ENCODE results near the gene KAZN.

Gene KAZN

DNA sequence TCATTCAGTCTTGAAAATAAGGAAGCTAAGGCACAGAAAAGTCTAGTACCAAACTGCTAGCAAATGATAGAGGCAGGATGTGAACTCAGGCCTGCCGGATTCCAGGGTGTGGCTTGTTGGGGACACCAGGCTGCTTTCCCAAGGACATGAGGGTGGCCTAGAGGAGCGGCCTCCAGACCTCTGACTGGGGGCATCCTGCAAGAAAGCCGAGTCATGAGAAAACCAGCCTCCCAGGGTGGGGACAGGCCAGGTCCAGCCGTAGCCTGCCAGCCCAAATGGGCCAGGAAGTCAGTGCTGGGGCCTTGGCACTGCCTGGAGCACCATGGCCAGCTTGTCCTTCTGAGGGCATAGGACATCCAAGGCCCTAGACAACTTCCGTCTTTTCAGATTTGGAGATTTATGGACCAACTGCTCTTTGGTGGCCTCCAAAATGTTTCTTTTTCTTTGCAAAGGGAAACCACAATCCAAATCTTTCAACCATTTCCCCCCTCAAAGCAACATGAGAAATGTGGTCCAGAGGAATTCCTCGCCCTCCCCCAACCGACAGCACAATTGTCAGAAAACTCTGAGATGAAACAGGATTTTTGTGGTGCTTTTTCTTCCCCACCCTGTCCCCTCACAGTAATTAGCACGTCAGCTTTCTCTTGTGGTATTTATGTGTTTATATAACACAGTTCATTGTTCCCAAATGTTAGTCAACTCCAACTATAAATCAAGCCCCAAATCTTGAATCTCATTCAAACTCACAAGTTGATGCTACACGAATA lies 212.3 kb downstream of the KAZN start:
- Mint-ChIP-seq H3K36me3 (ENCODE audit: low read depth) (no peaks in the 10 kb centered on the region), H3K4me3 (no peak overlapping the region), H3K27me3 (peaks cover 5% of the 10 kb centered on the region), H3K27ac (no peak overlapping the region), H3K9me3 (peaks cover 27% of the 10 kb centered on the region), H3K4me1 (ENCODE audit: low read depth) (no peaks in the 10 kb centered on the region)
- intact Hi-C loops (cut with micrococcal nuclease), result no loop called here

DNA sequence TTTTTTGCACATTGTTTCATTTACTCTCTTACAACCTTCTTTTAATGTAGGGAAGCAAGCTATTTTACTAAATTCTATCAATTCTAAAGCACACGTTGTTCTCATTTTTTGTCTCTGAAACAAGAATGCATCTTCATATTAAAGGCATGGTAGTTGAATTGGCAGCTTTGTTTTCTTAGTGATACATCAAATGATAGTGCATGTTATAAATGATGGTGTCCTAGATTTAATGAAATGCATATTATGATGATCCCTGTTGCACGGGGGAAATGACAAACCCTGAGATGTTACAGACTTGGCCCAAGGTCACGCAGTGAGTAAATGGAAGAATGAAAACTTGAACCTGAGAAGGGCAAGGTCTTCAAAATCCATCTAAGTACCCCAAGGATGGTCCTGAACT lies 213.1 kb downstream of the KAZN start:
- Mint-ChIP-seq H3K27ac (no peak overlapping the region), H3K27me3 (peaks cover 5% of the 10 kb centered on the region), H3K4me1 (ENCODE audit: low read depth) (no peaks in the 10 kb centered on the region), H3K9me3 (peaks cover 22% of the 10 kb centered on the region), H3K4me3 (no peak overlapping the region), H3K36me3 (ENCODE audit: low read depth) (no peaks in the 10 kb centered on the region)
- intact Hi-C loops (cut with micrococcal nuclease), result no loop called here

- intact Hi-C loops (cut with micrococcal nuclease), result no loop called here
- Mint-ChIP-seq H3K27ac (no peak overlapping the region), H3K4me1 (ENCODE audit: low read depth) (no peaks in the 10 kb centered on the region), H3K27me3 (peaks cover 5% of the 10 kb centered on the region), H3K4me3 (no peak overlapping the region), H3K36me3 (ENCODE audit: low read depth) (no peaks in the 10 kb centered on the region), H3K9me3 (peaks cover 16% of the 10 kb centered on the region)
Measured at GRCh38 chr1:14812189-14812588, 213.7 kb downstream of the KAZN start.

- H3K9me3 Mint-ChIP-seq, result no peaks in the 10 kb centered on the region
- H3K27ac Mint-ChIP-seq, result no peak overlapping the region
- peaks cover 5% of the 10 kb centered on the region for H3K27me3 Mint-ChIP-seq
- no peaks in the 10 kb centered on the region for H3K4me1 Mint-ChIP-seq (ENCODE audit: low read depth)
- no peak overlapping the region for H3K4me3 Mint-ChIP-seq
- intact Hi-C loops (cut with micrococcal nuclease), result no loop called here
- no peaks in the 10 kb centered on the region for H3K36me3 Mint-ChIP-seq (ENCODE audit: low read depth)
Measured at GRCh38 chr1:14815175-14815877, 216.8 kb downstream of the KAZN start.

DNA sequence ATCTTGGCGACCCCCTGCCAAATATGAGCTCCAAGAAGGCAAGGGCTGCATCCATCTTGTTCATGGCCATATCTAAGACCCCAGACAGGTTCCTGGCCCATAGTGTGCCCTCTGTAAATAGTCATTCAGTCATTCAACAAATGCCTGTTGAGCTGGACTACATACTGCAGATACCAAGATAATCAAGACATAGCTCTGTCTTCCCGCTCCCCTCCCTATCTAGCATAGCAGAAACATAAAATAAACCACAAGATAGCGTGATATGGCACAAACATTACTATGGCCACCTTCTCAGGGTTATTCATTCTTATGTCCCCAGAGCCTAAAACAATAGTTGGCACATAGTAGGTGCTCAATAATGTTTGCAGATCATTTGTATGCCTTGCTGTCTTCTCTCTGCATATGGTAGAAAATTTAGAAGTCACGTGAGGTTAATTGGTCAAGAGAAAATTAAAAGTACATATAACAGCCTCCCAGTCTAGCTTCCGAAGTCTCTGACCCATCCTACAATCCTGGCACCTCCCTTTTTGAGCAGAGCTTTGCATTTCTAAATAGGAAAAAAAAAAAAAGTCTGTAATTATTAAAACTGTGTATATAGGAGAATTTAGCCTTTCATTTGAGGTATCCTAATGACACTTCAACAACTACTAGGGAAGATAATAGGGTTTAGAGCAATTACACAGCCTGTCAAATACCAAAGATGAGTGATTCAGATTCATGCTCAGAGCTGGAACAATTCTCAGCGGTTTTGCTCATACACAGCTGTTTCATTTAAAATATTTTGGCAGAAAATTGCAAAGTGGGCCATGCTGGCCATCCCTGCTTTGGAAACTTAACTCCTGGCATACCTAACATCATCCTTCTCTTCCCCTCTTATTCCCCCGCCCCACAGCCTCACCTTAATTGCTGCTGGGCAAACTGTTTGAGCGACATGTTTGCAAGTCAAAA lies 219.0 kb downstream of the KAZN start:
- Mint-ChIP-seq H3K9me3 (no peaks in the 10 kb centered on the region), H3K27me3 (peaks cover 2% of the 10 kb centered on the region), H3K4me1 (ENCODE audit: low read depth) (no peaks in the 10 kb centered on the region), H3K4me3 (no peak overlapping the region), H3K27ac (no peak overlapping the region), H3K36me3 (ENCODE audit: low read depth) (no peaks in the 10 kb centered on the region)
- intact Hi-C loops (cut with micrococcal nuclease), result no loop called here

DNA sequence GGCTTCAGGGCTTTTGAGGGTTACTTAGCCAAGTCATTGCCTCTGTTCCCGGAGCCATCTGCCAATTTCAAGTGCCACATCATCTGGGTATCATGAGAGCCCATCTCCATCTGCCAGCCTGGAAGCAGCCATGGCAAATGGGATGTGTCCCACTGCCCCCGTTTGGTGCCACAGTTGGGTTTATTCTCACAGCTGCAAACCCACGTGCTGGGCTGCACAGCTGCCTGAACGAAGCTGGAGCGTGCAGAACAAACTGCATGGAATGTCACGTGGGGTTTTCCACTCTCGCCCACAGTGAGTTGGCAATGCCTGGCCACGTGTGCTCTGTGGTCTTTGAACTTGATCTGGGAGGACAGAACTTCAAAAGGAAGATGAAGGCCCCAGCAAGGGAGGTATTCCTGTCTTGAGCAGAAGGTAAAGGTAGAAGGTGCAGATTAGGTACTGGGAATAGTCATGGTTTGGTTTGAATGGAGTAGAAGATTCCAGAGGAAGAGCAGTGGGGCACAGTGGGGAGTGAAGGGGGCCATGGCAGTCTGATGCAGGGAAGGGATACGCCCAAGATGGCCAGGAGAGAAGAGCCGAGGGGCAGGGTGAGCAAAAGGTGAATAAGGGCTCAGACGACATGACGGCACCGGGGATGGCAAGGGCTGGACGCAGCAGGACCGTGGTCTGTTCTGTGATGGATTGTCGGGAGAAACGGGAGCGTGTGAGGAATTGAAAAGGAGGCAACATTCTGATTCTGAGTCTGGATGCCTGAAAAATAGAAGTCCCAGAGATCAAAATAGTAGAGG lies 222.0 kb downstream of the KAZN start:
- no peak overlapping the region for H3K27ac Mint-ChIP-seq
- intact Hi-C loops (cut with micrococcal nuclease), result no loop called here
- no peaks in the 10 kb centered on the region for H3K36me3 Mint-ChIP-seq (ENCODE audit: low read depth)
- H3K27me3 Mint-ChIP-seq, result no peaks in the 10 kb centered on the region
- no peaks in the 10 kb centered on the region for H3K4me1 Mint-ChIP-seq (ENCODE audit: low read depth)
- H3K4me3 Mint-ChIP-seq, result no peak overlapping the region
- no peaks in the 10 kb centered on the region for H3K9me3 Mint-ChIP-seq

GRCh38 chr1:14822493-14822892 lies 224.0 kb downstream of the KAZN start:
- no peak overlapping the region for H3K4me3 Mint-ChIP-seq
- no peaks in the 10 kb centered on the region for H3K4me1 Mint-ChIP-seq (ENCODE audit: low read depth)
- intact Hi-C loops (cut with micrococcal nuclease), result no loop called here
- H3K36me3 Mint-ChIP-seq (ENCODE audit: low read depth), result no peaks in the 10 kb centered on the region
- H3K27ac Mint-ChIP-seq, result no peak overlapping the region
- H3K9me3 Mint-ChIP-seq, result no peaks in the 10 kb centered on the region
- H3K27me3 Mint-ChIP-seq, result peaks cover 2% of the 10 kb centered on the region

DNA sequence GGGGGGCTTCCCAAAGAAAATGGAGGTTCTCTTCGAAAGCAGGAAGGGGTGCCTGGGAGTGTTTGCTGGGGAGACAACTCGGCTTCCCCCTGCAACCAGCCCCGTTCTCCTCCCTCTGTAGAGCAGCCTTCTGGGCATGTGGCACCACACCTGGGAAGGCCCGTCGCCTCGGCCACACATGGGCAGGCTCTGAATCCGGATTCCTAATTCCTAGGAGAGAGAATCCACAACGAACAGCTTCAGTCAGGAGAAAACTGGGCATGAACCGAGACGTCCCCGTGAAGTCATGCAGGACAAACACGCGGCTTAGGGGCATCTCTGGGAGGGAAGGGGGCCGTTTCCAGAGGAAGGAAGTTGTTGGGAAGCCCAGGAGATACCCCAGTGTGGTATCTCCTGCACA lies 224.5 kb downstream of the KAZN start:
- intact Hi-C loops (cut with micrococcal nuclease), result no loop called here
- Mint-ChIP-seq H3K4me1 (ENCODE audit: low read depth) (no peaks in the 10 kb centered on the region), H3K4me3 (no peak overlapping the region)

DNA sequence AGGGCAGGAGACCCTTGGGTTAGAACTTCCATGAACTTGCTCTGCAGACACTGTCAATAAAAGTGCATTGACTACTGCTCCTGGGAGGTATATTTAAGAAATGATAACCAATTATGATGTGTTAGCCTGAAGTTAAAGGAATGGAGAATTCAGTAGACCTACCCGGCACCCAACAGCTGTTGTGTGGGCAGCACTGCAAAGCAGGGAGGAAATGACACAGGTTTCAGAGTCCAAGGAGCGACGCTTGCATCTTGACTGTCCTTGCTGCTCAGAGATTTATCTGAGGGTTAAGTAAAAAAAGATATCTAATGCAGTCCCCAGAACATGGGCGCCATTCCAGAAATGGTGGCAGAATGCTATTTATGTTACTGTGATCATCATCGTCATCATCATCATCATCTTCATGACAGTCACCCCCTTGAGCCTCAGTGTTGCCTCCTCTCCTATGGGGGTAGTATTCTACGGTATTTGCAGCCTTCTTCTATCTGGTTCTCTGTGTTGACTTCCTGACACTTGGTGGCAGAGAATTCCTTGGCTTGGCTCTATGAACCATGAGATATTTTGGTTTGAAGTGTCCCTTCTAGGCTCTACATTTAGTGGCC lies 225.9 kb downstream of the KAZN start:
- Mint-ChIP-seq H3K4me3 (no peak overlapping the region), H3K36me3 (ENCODE audit: low read depth) (no peaks in the 10 kb centered on the region), H3K4me1 (ENCODE audit: low read depth) (no peaks in the 10 kb centered on the region), H3K27ac (no peak overlapping the region), H3K27me3 (peaks cover 2% of the 10 kb centered on the region), H3K9me3 (no peaks in the 10 kb centered on the region)
- intact Hi-C loops (cut with micrococcal nuclease), result no loop called here

More for the DNA sequence above, 224.5 kb downstream of the KAZN start:
- no peak overlapping the region for H3K27ac Mint-ChIP-seq
- H3K27me3 Mint-ChIP-seq, result peaks cover 2% of the 10 kb centered on the region
- no peaks in the 10 kb centered on the region for H3K9me3 Mint-ChIP-seq
- no peaks in the 10 kb centered on the region for H3K36me3 Mint-ChIP-seq (ENCODE audit: low read depth)

GRCh38 chr1:14825396-14825795 lies 226.9 kb downstream of the KAZN start:
- no peaks in the 10 kb centered on the region for H3K9me3 Mint-ChIP-seq
- H3K4me3 Mint-ChIP-seq, result no peak overlapping the region
- H3K36me3 Mint-ChIP-seq (ENCODE audit: low read depth), result no peaks in the 10 kb centered on the region
- H3K27ac Mint-ChIP-seq, result no peak overlapping the region
- intact Hi-C loops (cut with micrococcal nuclease), result no loop called here
- no peaks in the 10 kb centered on the region for H3K4me1 Mint-ChIP-seq (ENCODE audit: low read depth)
- H3K27me3 Mint-ChIP-seq, result peaks cover 4% of the 10 kb centered on the region

GRCh38 chr1:14826172-14826636 lies 227.7 kb downstream of the KAZN start:
- Mint-ChIP-seq H3K4me1 (ENCODE audit: low read depth) (no peaks in the 10 kb centered on the region), H3K36me3 (ENCODE audit: low read depth) (no peaks in the 10 kb centered on the region), H3K27me3 (peaks cover 8% of the 10 kb centered on the region), H3K4me3 (no peak overlapping the region), H3K9me3 (no peaks in the 10 kb centered on the region), H3K27ac (no peak overlapping the region)
- intact Hi-C loops (cut with micrococcal nuclease), result no loop called here

- H3K27ac Mint-ChIP-seq, result no peak overlapping the region
- intact Hi-C loops (cut with micrococcal nuclease), result no loop called here
- peaks cover 8% of the 10 kb centered on the region for H3K27me3 Mint-ChIP-seq
- no peaks in the 10 kb centered on the region for H3K9me3 Mint-ChIP-seq
- no peak overlapping the region for H3K4me3 Mint-ChIP-seq
- H3K4me1 Mint-ChIP-seq (ENCODE audit: low read depth), result no peaks in the 10 kb centered on the region
- no peaks in the 10 kb centered on the region for H3K36me3 Mint-ChIP-seq (ENCODE audit: low read depth)
Measured at GRCh38 chr1:14826731-14827326, 228.3 kb downstream of the KAZN start.

GRCh38 chr1:14827870-14828269 lies 229.4 kb downstream of the KAZN start:
- Mint-ChIP-seq H3K4me3 (no peak overlapping the region), H3K27ac (no peak overlapping the region), H3K4me1 (ENCODE audit: low read depth) (no peaks in the 10 kb centered on the region), H3K27me3 (peaks cover 8% of the 10 kb centered on the region), H3K9me3 (no peaks in the 10 kb centered on the region), H3K36me3 (ENCODE audit: low read depth) (no peaks in the 10 kb centered on the region)
- intact Hi-C loops (cut with micrococcal nuclease), result no loop called here
